A549 (cell line): Measurements from ENCODE around the gene EXT2. TPM values are rescaled to one million over a fixed set of nuclear protein-coding genes. Genes with fewer than 3 reads are reported as not detected.

Experiments used
- ATAC-seq, 2 experiments: fragments of 200-7000 bp in 1 of 2; fragments of >200 bp in 1 of 2; cut with Nextera tagmentation in 1 of 2; cut with Tn5 transposase in 1 of 2; 3 replicates each; pipeline versions ENCODE4 v1.8.0 to v1.9.1; 2018 to 2020; ENCODE audit warnings: mild to moderate bottlenecking in 1 of 2, moderate library complexity in 1 of 2
- CTCF ChIA-PET: fragments of 300-600 bp; sonication (Branson Sonifier 250); formaldehyde crosslinking; extraction: SDS; loops from one replicate; lab custom pipeline; 2021; ENCODE audit warnings: antibody characterized with exemption, inconsistent platforms; lab: Yijun Ruan, JAX
- POLR2A ChIA-PET: fragments of 350-600 bp; formaldehyde crosslinking; extraction: SDS; loops from one replicate; lab custom pipeline; 2021; ENCODE audit warnings: antibody characterized with exemption, inconsistent platforms; lab: Yijun Ruan, JAX
- DNase-seq, 2 experiments: peaks; one replicate each; pipeline versions ENCODE4 v3.0.0 to v3.0.0-alpha.2; 2011 to 2016; ENCODE audit warnings: low read depth in 1 of 2, low spot score in 1 of 2
- FAIRE-seq: peaks from 2 replicates; lab custom pipeline; 2011; peaks lifted over from hg19 to GRCh38; lab: Jason Lieb, UNC
- H3K27ac ChIP-seq, 2 experiments: fragments of >200 bp; sonication (Bioruptor Twin); formaldehyde crosslinking; 3 replicates each; pipeline ENCODE4 v1.5.1; 2016 to 2017
- H3K4me1 ChIP-seq: fragments of >200 bp; sonication (Bioruptor Twin); formaldehyde crosslinking; 3 replicates; pipeline ENCODE4 v1.6.1; 2016
- H3K4me2 ChIP-seq: fragments of >200 bp; sonication (Bioruptor Twin); formaldehyde crosslinking; 3 replicates; pipeline ENCODE4 v1.6.1; 2016
- H3K4me3 ChIP-seq: fragments of >200 bp; sonication (Bioruptor Twin); formaldehyde crosslinking; 3 replicates; pipeline ENCODE4 v1.5.1; 2016
- H3K9me3 ChIP-seq: fragments of >200 bp; sonication (Bioruptor Twin); formaldehyde crosslinking; 3 replicates; pipeline ENCODE4 v1.6.1; 2016
- CBX2 ChIP-seq: fragments of 200-600 bp; sonication (generic); IDR thresholded peaks from 2 replicates; pipeline ENCODE4 v1.6.1; 2016; ENCODE audit warnings: low read depth, mild to moderate bottlenecking, borderline replicate concordance
- CEBPB ChIP-seq, 2 experiments: fragments of >200 bp in 1 of 2; sonication (Bioruptor Twin) in 1 of 2; formaldehyde crosslinking in 1 of 2; IDR thresholded peaks; 2 replicates each; pipeline ENCODE4 v1.6.1; 2012 to 2016
- CHD4 ChIP-seq: fragments of 200-600 bp; sonication (generic); IDR thresholded peaks from 2 replicates; pipeline ENCODE4 v1.6.1; 2016; ENCODE audit warnings: antibody characterized with exemption, mild to moderate bottlenecking, borderline replicate concordance
- EHMT2 ChIP-seq: fragments of 200-600 bp; sonication (generic); IDR thresholded peaks from 2 replicates; pipeline ENCODE4 v1.6.1; 2016; ENCODE audit warnings: antibody characterized with exemption, low read depth, mild to moderate bottlenecking, moderate library complexity
- EP300 ChIP-seq, 2 experiments: fragments of >200 bp; sonication (Bioruptor Twin); formaldehyde crosslinking; IDR thresholded peaks; 2 replicates in 1 of 2; 3 replicates in 1 of 2; pipeline ENCODE4 v1.6.1; 2016 to 2017
- ESRRA ChIP-seq: fragments of 150-350 bp; IDR thresholded peaks from 2 replicates; pipeline ENCODE4 v1.6.1; 2014; ENCODE audit warnings: mild to moderate bottlenecking, low read length, borderline replicate concordance
- FOXS1 ChIP-seq: fragments of 250-450 bp; sonication (Bioruptor Pico); IDR thresholded peaks from 2 replicates; pipeline ENCODE4 v1.5.0; 2020; ENCODE audit warnings: mild to moderate bottlenecking, moderate library complexity
- GATA3 ChIP-seq: IDR thresholded peaks from 2 replicates; pipeline ENCODE4 v1.6.1; 2012; ENCODE audit warnings: borderline replicate concordance
- HOXB13 ChIP-seq: fragments of 250-450 bp; sonication (Bioruptor Pico); IDR thresholded peaks from 2 replicates; pipeline ENCODE4 v1.5.0; 2020; ENCODE audit warnings: low read depth, mild to moderate bottlenecking, moderate library complexity
- JUNB ChIP-seq: fragments of >200 bp; sonication (Bioruptor Twin); formaldehyde crosslinking; IDR thresholded peaks from 2 replicates; pipeline ENCODE4 v1.6.1; 2016
- KDM1A ChIP-seq: fragments of 200-600 bp; sonication (generic); IDR thresholded peaks from 2 replicates; pipeline ENCODE4 v1.6.1; 2016; ENCODE audit warnings: low read depth, mild to moderate bottlenecking
- KDM5A ChIP-seq: fragments of 200-600 bp; sonication (generic); IDR thresholded peaks from 2 replicates; pipeline ENCODE4 v1.6.1; 2016; ENCODE audit warnings: antibody characterized with exemption, mild to moderate bottlenecking
- MAFK ChIP-seq: fragments of 450-650 bp; IDR thresholded peaks from 2 replicates; pipeline ENCODE4 v1.6.1; 2014; ENCODE audit not compliant: partially characterized antibody
- MAZ ChIP-seq: fragments of 150-350 bp; IDR thresholded peaks from 2 replicates; pipeline ENCODE4 v1.6.1; 2014; ENCODE audit warnings: antibody characterized with exemption, low read depth, low read length, borderline replicate concordance
- MYC ChIP-seq: IDR thresholded peaks from 2 replicates; pipeline ENCODE4 v1.6.1; 2012; ENCODE audit warnings: mild to moderate bottlenecking, inconsistent platforms, low read length, improper control_type of control experiment, borderline replicate concordance
- POLR2A ChIP-seq: IDR thresholded peaks from 2 replicates; pipeline ENCODE4 v1.6.1; 2012; ENCODE audit warnings: mild to moderate bottlenecking, low read length
- RARB ChIP-seq: fragments of 250-450 bp; sonication (Bioruptor Pico); IDR thresholded peaks from 2 replicates; pipeline ENCODE4 v1.8.0; 2021; ENCODE audit warnings: mild to moderate bottlenecking, moderate library complexity
- SREBF2 ChIP-seq: fragments of 450-650 bp; IDR thresholded peaks from 2 replicates; pipeline ENCODE4 v1.6.1; 2014; ENCODE audit warnings: mild to moderate bottlenecking, moderate library complexity
- TP53 ChIP-seq: fragments of 250-450 bp; sonication (Bioruptor Pico); IDR thresholded peaks from 2 replicates; pipeline ENCODE4 v1.5.0; 2021; ENCODE audit warnings: mild to moderate bottlenecking, moderate library complexity
- ZC3H11A ChIP-seq: fragments of 450-650 bp; IDR thresholded peaks from 2 replicates; pipeline ENCODE4 v1.6.1; 2014; ENCODE audit warnings: antibody characterized with exemption, mild to moderate bottlenecking
- ZNF302 ChIP-seq: fragments of 250-450 bp; sonication (Bioruptor Pico); IDR thresholded peaks from 2 replicates; pipeline ENCODE4 v1.9.0; 2021; ENCODE audit warnings: inconsistent platforms, mild to moderate bottlenecking, moderate library complexity
- WGBS: methylation state at CpG from one replicate; pipeline ENCODE4 v1.1.6; 2017; ENCODE audit errors: missing lambda C conversion rate; 5-methylcytosine and 5-hydroxymethylcytosine counted together
- polyA plus RNA-seq, 4 experiments: library from polyadenylated mRNA; depleted of rRNA in 3 of 4; stranded (reverse); fragments of >200 nt; fragmentation: RNase III in 1 of 4; extraction: RNeasy Plus Mini Kit Qiagen cat#74134 plus additional on column Dnase treatment in 1 of 4; gene quantifications; 2 replicates in 3 of 4; 3 replicates in 1 of 4; pipeline ENCODE4 v1.2.3, GENCODE V29; 2011 to 2017
- TF ChIP-seq, protein P1 (sequence below): IDR thresholded peaks from 2 replicates; pipeline ENCODE4 v1.6.1; 2012
- TF ChIP-seq, protein P2 (sequence below): fragments of >200 bp; sonication (Bioruptor Twin); formaldehyde crosslinking; IDR thresholded peaks from 3 replicates; pipeline ENCODE4 v1.6.1; 2016
- TF ChIP-seq, protein P3 (sequence below): fragments of 450-650 bp; IDR thresholded peaks from 2 replicates; pipeline ENCODE4 v1.6.1; 2014; ENCODE audit warnings: antibody characterized with exemption

The EXT2 gene
- polyA plus RNA-seq, 2 of the 4 experiments (the other 2 are of a cell fraction) = 56.5 to 77.3 TPM

DNA sequence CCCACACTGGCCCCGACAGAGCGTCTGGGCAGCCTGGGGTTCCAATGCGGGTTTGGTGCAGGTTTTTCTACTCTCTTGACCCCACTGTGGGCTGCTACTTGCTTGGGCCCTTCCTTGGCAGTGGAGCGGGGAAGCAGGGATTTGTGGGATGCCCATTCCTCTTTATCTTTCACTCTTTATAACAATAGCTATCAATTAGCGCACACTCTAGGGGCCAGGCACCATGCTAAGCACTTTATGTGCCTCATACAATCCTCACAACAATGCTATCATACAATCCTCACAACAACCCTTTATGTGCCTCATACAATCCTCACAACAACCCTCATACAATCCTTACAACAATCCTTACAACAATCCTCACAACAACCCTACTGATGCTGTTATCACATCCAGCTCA, 16.7 kb upstream of the EXT2 start:
- CTCF ChIA-PET = interaction anchor here (0.6 to 2.5 kb wide), 6 partner anchors 10 to 430 kb away, joined by 3 to 10 read pairs (median 4); partner anchors contain the start of gene EXT2
- no peaks in the 10 kb centered on the region for H3K9me3 ChIP-seq

DNA sequence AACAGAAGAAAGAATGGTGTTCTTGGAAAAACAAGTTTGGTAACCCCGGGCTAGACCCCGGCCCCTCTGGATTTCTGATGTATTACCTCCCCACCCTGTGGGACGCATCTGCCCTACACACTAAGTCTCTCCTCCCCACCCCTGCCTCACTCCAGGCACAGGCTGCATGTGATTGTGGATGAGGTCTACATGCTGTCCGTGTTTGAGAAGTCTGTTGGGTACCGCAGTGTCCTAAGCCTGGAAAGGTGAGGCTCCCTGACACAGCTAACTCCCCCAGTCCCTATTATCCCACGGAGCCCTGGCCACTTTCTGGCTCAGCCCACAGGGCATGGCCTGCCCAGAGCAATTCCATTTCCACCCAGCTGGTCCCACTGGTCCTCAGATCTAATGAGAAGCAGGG, 16.1 kb upstream of the EXT2 start:
- H3K4me1 ChIP-seq = no peaks in the 10 kb centered on the region
- no peaks in the 10 kb centered on the region for H3K9me3 ChIP-seq
- H3K4me2 ChIP-seq = no peak overlapping the region
- ATAC-seq (no peak), DNase-seq (no peak), FAIRE-seq (no peak)
- TF ChIP-seq HOXB13 (CRISPR knock-in tag) = no peak
- no peak for TF ChIP-seq SREBF2
- TF ChIP-seq MYC = no peak
- no peak for TF ChIP-seq KDM1A
- 79% methylated on average over 6 of the region's 6 CpGs for WGBS
- no peak overlapping the region for H3K27ac ChIP-seq
- ChIA-PET CTCF (interaction anchor here (0.6 to 2.5 kb wide), 6 partner anchors 11 to 429 kb away, joined by 3 to 10 read pairs (median 4); partner anchors contain the start of gene EXT2), POLR2A (no interaction called here)
- H3K4me3 ChIP-seq = no peak overlapping the region

More for the DNA sequence above, 16.7 kb upstream of the EXT2 start:
- DNase-seq = no peak
- H3K4me1 ChIP-seq = no peaks in the 10 kb centered on the region
- no peak for FAIRE-seq
- H3K27ac ChIP-seq = no peak overlapping the region
- POLR2A ChIA-PET = no interaction called here
- H3K4me2 ChIP-seq = no peak overlapping the region
- ATAC-seq = no peak
- TF ChIP-seq, protein P1, sequence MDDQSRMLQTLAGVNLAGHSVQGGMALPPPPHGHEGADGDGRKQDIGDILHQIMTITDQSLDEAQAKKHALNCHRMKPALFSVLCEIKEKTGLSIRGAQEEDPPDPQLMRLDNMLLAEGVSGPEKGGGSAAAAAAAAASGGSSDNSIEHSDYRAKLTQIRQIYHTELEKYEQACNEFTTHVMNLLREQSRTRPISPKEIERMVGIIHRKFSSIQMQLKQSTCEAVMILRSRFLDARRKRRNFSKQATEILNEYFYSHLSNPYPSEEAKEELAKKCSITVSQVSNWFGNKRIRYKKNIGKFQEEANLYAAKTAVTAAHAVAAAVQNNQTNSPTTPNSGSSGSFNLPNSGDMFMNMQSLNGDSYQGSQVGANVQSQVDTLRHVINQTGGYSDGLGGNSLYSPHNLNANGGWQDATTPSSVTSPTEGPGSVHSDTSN = no peak
- no peak for TF ChIP-seq POLR2A
- TF ChIP-seq ESRRA = no peak
- no peak for TF ChIP-seq ZC3H11A
- TF ChIP-seq CHD4 = no peak
- no peak for TF ChIP-seq KDM5A
- TF ChIP-seq, protein P2, sequence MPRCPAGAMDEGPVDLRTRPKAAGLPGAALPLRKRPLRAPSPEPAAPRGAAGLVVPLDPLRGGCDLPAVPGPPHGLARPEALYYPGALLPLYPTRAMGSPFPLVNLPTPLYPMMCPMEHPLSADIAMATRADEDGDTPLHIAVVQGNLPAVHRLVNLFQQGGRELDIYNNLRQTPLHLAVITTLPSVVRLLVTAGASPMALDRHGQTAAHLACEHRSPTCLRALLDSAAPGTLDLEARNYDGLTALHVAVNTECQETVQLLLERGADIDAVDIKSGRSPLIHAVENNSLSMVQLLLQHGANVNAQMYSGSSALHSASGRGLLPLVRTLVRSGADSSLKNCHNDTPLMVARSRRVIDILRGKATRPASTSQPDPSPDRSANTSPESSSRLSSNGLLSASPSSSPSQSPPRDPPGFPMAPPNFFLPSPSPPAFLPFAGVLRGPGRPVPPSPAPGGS = no peak
- no peak for TF ChIP-seq MAFK
- no peak for TF ChIP-seq CBX2
- no peak for TF ChIP-seq FOXS1 (CRISPR knock-in tag)
- TF ChIP-seq, protein P3, sequence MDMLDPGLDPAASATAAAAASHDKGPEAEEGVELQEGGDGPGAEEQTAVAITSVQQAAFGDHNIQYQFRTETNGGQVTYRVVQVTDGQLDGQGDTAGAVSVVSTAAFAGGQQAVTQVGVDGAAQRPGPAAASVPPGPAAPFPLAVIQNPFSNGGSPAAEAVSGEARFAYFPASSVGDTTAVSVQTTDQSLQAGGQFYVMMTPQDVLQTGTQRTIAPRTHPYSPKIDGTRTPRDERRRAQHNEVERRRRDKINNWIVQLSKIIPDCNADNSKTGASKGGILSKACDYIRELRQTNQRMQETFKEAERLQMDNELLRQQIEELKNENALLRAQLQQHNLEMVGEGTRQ = no peak
- TF ChIP-seq EP300 (IDR thresholded peaks at IDR 0.05) = no peak
- no peak for TF ChIP-seq CEBPB (IDR thresholded peaks at IDR 0.05)
- no peak for TF ChIP-seq EHMT2
- TF ChIP-seq ZNF302 (CRISPR knock-in tag) = no peak
- no peak for TF ChIP-seq GATA3
- TF ChIP-seq MAZ = no peak
- TF ChIP-seq RARB = no peak
- WGBS = 88% methylated on average over 5 of the region's 5 CpGs
- H3K4me3 ChIP-seq = no peak overlapping the region

DNA sequence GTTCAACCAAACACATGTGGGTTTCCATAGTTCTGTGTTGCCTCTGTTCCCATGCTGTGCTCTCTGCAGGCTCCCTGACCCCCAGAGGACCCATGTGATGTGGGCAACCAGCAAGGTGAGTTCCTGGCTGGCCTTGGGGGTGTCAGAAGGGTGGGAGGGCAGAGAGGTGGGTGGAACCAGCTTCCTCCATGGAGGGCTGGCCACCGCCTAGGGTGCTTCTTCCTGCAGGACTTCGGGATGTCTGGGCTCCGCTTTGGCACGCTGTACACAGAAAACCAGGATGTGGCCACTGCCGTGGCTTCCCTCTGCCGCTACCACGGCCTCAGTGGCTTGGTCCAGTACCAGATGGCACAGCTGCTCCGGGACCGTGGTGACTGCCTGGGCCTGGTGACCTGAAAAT, 14.5 kb upstream of the EXT2 start:
- DNase-seq (no peak), FAIRE-seq (no peak), ATAC-seq (no peak)
- no peaks in the 10 kb centered on the region for H3K4me1 ChIP-seq
- TF ChIP-seq JUNB = no peak
- TF ChIP-seq TP53 (CRISPR knock-in tag) = no peak
- no peak overlapping the region for H3K27ac ChIP-seq
- H3K4me2 ChIP-seq = no peak overlapping the region
- 93% methylated on average over 5 of the region's 9 CpGs for WGBS
- CTCF ChIA-PET = interaction anchor here (1.4 to 6.3 kb wide), 3 partner anchors 11 to 15 kb away, joined by 4 to 47 read pairs (median 8); partner anchors contain the start of genes ACCS and EXT2
- peaks cover 6% of the 10 kb centered on the region; the same call in 2 of the 3 replicates for H3K9me3 ChIP-seq
- H3K4me3 ChIP-seq = no peak overlapping the region
- POLR2A ChIA-PET = no interaction called here
